Skeletal muscle tissue (tissue), 1 donor: ENCODE data around the gene PLEKHO2. TPM values are rescaled to one million over a fixed set of nuclear protein-coding genes. Genes with fewer than 3 reads are reported as not detected.

ENCODE experiments used
- total RNA-seq: library from RNA; depleted of rRNA; stranded (reverse); fragments of >200 nt; gene quantifications from one replicate; pipeline ENCODE4 v1.2.3, GENCODE V29; 2014

The PLEKHO2 gene
- total RNA-seq, 1 donor from 2014 or later = 16.7 TPM

Other genes with a start within 250 kb of the PLEKHO2 start
- gene RBPMS2, start 66.3 kb upstream of the PLEKHO2 start, total RNA-seq = under 0.01 TPM
- 2.1 TPM for gene PIF1, start 16.3 kb upstream of the PLEKHO2 start, total RNA-seq
- gene ANKDD1A, start 70.0 kb downstream of the PLEKHO2 start, total RNA-seq = 2.6 TPM
- gene SPG21, start 148.0 kb downstream of the PLEKHO2 start, total RNA-seq = 76.2 TPM
- gene MTFMT, start 187.7 kb downstream of the PLEKHO2 start, total RNA-seq = 6.8 TPM
- gene SLC51B, start 203.5 kb downstream of the PLEKHO2 start, total RNA-seq = 0.52 TPM
- gene RASL12, start 226.1 kb downstream of the PLEKHO2 start, total RNA-seq = 15.1 TPM
- 1.6 TPM for gene KBTBD13, start 234.8 kb downstream of the PLEKHO2 start, total RNA-seq